Epithelial cell of esophagus (primary cell): ENCODE data around the gene TECPR1.
"Not testable (repeated sequence)": the region's sequence is repeated elsewhere in the genome, so short reads cannot be mapped to it uniquely, and the experiment has no call there.

Experiments used
- DNase-seq: peaks from one replicate; pipeline ENCODE4 v3.0.0; 2010; ENCODE audit warnings: low read depth
- H3K4me3 ChIP-seq: 2 replicates; pipeline ENCODE4 v1.5.1; 2011; ENCODE audit warnings: mild to moderate bottlenecking, low read length, control low read depth
- CTCF ChIP-seq: IDR thresholded peaks from 2 replicates; pipeline ENCODE4 v1.5.1; 2011; ENCODE audit warnings: low read depth, mild to moderate bottlenecking, low read length, control low read depth, inconsistent platforms; ENCODE audit not compliant: insufficient read depth; ENCODE audit errors: missing control alignments

The TECPR1 gene

GRCh38 chr7:98225913-98226614, 26.0 kb downstream of the TECPR1 start:
- TF ChIP-seq CTCF, result no peak
- no peak overlapping the region for H3K4me3 ChIP-seq
- no peak for DNase-seq

GRCh38 chr7:98224701-98225181, 27.3 kb downstream of the TECPR1 start:
- no peak overlapping the region for H3K4me3 ChIP-seq
- no peak for DNase-seq
- TF ChIP-seq CTCF, result no peak

GRCh38 chr7:98223898-98224700, 27.9 kb downstream of the TECPR1 start:
- no peak for TF ChIP-seq CTCF
- no peak for DNase-seq
- no peak overlapping the region for H3K4me3 ChIP-seq

GRCh38 chr7:98223351-98223897, 28.6 kb downstream of the TECPR1 start:
- H3K4me3 ChIP-seq, result no peak overlapping the region
- no peak for DNase-seq
- no peak for TF ChIP-seq CTCF

- no peak for TF ChIP-seq CTCF
- no peak for DNase-seq
- H3K4me3 ChIP-seq, result no peak overlapping the region
These were observed 29.4 kb downstream of the TECPR1 start for GRCh38 chr7:98222533-98223195.

- TF ChIP-seq CTCF, result no peak
- no peak overlapping the region for H3K4me3 ChIP-seq
- DNase-seq, result no peak
These were observed 30.2 kb downstream of the TECPR1 start for GRCh38 chr7:98221611-98222532.

- H3K4me3 ChIP-seq, DNase-seq: not testable (repeated sequence)
These were observed 32.6 kb downstream of the TECPR1 start for GRCh38 chr7:98219382-98219781.
